Bone marrow (tissue), 2 donors: ENCODE data around the gene IL32.

ENCODE experiments used
- DNase-seq, 2 donors: peaks; one replicate each; lab custom pipeline; 2025; lab: John Stamatoyannopoulos, UW

IL32 gene, protein sequence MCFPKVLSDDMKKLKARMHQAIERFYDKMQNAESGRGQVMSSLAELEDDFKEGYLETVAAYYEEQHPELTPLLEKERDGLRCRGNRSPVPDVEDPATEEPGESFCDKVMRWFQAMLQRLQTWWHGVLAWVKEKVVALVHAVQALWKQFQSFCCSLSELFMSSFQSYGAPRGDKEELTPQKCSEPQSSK

DNA sequence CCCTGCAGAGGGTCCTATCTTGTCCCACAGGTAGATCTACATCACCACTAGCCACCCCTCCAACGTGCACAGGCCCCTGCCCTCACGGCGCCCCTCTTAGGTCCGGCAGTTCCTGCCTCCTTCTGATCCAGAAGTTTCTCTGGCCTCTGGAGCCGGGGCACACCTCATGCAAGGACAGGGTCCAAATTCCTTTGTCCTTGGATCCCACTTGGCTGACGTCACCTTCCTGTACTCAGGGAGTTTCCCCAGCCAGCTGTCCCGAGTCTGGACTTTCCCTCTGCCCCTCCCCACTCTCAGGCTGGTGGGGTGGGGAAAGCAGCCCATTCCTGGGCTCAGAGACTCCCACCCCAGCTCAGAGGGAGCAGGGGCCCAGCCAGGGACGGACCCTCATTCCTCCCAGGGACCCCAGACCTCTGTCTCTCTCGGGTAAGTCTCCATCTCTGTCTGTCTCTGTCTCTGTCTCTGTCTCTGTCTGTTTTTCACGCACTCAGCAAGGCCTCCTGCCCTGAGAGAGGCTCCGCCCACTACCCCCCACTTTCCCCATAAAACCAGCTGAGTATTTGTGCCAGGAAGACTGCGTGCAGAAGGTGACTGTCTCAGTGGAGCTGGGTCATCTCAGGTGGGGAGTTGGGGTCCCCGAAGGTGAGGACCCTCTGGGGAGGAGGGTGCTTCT is at the start of gene IL32:
Gene IL32 (plus strand): TSS at position 572 of the 673 bp plus-strand sequence. CDS start 172 bp downstream, outside the sequence.
- no peak for DNase-seq

DNA sequence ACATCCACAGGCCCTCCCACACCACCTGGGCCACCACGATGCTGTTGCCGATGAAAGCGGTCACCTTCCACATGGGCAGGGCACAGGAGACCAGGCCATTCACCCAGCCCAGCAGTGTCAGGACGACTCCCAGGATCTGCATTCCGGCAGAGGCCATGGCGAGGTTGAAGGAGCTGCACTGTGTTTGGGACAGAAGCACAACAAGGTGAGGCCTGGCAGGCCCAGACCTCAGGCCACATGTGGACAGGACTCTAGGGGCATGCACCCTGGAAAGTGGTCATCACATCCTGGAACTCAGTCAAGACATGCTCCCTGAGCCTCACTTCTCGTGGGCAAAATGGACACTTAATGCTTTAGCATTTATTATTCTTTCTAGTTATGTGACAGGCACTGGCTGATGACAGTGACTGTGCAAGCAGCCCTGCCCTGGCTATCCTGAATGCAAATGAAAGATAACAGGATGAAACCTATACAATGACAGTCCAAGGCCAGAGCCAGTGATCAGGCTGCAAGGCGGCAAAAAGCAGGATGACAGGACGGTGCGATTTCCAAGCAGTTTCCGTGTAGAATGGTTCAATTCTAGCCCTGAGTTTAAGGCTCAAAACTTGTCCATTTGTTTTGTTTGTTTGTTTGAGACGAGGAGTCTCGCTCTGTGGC is 49.4 kb upstream of the IL32 start:
- no peak for DNase-seq

DNA sequence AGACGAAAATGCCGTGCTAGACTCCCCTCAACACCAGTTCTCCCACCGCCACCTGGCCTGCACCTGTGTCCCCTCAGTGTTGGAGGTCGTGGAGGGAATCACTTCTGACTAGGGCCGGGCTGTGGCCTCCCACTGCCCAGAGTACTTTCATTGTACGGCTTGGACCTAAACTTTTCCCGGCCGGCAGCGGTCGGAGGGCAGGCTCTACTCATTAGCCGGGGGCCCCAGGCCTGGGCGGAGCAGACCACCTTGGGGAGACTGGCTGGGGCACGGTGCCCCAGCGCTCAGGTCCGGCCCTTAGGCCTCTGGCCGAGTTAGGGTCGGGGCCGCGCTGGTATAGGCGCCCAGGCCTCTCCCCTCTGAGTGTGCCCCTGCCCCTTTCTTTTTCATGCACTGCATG is 48.1 kb upstream of the IL32 start:
- DNase-seq, result no peak

DNA sequence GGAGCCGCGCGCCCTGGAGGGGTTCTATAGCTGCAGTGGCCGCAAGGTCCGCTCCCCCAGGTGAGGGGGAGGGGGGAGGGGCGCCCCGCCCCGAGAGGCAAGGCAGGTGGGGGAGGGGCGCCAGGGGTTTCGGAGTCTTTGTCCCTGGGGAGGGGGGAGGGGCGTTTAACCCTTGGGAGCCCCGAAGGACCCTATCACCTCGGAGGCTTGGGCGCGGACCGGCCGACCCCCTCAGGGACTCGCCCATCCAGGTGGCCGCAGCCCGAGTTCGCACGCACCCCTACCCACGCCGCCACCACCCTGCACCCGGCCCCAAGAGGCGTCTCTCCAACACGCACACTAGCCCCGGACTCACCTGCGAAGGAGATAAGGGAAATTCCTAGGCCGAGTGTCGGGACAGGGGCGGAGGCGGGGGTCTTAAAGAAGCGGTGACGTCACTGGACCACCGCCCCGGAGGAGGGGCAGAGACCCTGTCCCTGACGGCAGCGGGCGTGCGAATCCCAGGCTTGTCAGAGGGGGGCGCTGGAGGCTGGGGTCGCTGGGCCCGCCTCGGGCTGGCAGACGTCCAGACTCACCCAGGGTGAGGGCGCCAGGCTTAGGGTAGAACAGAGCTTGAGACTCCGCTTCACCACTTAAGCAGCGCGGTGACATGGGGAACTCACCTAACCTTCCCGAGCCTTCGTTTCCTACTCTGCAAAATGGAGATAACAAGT is 47.5 kb upstream of the IL32 start, which contains the start of gene CLDN6:
Gene CLDN6 (minus strand): TSS at position 390 of the 713 bp plus-strand sequence. CDS start 2,162 bp downstream, outside the sequence.
- no peak for DNase-seq

DNA sequence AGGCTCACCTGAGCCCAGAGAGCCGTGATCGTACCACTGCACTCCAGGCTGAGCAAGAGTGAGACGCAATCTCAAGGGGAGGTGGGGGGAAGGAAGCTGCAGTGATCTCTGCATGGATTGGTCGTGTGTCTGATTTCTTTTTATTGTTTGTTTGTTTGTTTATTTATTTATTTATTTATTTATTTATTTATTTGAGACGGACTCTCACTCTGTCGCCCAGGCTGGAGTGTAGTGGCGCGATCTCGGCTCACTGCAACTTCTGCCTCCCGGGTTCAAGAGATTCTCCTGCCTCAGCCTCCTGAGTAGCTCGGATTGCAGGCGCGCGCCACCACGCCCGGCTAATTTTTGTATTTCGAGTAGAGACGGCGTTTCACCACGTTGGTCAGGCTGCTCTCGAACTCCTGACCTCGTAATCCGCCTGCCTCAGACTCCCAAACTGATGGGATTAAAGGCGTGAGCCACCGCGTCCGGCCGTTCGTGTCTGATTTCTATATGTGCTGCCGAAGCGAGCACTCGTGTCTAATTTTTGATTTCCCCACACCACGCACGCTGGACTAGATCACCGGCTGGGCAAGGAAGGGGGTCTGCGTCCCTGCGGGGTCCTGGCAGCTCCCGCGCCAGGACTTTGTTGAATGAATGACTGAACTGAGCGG is 45.7 kb upstream of the IL32 start:
- no peak for DNase-seq

DNA sequence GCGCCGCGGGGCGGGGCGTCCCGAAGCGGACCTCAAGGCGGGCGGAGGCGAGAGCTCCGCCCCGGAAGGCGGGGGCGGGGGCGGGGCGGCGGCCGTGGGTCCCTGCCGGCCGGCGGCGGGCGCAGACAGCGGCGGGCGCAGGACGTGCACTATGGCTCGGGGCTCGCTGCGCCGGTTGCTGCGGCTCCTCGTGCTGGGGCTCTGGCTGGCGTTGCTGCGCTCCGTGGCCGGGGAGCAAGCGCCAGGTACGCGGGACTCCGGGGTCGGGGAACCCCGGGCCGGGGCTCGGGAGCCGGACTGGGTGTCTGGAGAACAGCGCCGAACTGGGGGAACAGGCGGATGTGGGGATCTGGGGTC is 45.2 kb upstream of the IL32 start, which contains the start of gene TNFRSF12A:
Gene TNFRSF12A (plus strand): TSS at position 122 of the 357 bp plus-strand sequence. CDS start 30 bp downstream, at position 152.
- DNase-seq, result peak; percentile 44 to 60

DNA sequence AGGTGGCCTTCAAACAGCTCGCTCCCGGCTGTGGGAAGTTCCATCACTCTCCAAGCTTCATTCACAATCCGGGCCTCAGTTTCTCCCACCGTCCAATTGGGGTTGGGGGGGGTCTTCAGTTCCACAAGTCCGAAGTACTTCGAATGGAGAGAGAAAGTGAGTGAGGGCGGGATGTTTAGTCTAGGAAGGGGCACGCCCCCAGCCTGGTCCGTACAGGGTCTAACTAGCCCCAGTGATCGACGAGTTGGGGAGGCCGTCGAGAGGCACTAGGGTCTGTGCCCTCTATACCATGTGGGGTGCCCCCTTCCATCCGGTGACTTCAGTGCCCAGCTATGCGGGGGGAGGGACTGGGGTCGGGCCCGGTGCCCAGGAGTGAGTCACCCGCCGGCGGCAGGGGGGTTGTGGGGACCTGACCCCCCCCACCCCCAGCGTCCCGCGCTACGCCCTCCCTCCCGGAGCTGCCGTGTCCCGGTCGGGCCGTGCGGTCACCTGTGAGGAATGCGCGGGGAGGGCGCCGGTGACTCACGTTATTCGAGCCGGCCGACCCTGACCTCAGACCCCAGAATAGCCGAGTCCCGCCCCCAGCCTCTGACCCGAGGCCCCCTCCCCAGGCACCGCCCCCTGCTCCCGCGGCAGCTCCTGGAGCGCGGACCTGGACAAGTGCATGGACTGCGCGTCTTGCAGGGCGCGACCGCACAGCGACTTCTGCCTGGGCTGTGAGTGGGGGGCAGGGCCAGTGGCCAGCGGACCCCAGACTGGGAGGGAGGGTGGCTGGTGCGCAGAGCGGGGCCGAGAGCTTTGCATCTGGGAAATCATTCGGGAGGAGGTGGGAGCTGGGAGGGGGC is 44.6 kb upstream of the IL32 start:
- DNase-seq, result peak; percentile 58 to 64

DNA sequence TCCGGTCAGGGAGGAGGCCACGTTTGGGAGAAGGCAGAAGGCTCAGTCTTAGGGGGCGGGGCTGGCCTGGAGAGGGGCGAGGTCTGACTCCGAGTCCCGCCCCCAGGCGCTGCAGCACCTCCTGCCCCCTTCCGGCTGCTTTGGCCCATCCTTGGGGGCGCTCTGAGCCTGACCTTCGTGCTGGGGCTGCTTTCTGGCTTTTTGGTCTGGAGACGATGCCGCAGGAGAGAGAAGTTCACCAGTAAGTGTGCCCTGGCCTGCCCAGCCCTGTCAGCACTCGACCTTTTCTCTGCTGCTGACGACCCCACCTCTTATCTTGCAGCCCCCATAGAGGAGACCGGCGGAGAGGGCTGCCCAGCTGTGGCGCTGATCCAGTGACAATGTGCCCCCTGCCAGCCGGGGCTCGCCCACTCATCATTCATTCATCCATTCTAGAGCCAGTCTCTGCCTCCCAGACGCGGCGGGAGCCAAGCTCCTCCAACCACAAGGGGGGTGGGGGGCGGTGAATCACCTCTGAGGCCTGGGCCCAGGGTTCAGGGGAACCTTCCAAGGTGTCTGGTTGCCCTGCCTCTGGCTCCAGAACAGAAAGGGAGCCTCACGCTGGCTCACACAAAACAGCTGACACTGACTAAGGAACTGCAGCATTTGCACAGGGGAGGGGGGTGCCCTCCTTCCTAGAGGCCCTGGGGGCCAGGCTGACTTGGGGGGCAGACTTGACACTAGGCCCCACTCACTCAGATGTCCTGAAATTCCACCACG is 43.8 kb upstream of the IL32 start:
- peak; percentile 57 to 63 for DNase-seq

DNA sequence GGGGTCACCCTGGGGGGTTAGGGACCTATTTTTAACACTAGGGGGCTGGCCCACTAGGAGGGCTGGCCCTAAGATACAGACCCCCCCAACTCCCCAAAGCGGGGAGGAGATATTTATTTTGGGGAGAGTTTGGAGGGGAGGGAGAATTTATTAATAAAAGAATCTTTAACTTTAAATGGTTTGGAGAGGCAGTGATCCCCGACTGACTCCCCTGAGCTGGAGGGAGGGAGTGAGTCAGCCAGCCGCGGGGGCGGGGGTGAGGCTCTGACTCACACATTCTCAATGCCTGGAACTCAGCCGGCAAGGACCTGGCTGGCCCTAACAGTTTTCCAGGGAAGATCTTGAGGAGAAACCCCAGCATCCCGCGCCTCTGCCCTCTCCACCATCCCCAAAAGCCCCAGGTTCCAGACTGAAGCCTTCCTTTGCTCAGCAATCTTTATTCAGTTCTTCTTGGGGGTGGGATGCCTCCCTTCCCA is 43.2 kb upstream of the IL32 start:
- DNase-seq, result peak; percentile 56 to 58

DNA sequence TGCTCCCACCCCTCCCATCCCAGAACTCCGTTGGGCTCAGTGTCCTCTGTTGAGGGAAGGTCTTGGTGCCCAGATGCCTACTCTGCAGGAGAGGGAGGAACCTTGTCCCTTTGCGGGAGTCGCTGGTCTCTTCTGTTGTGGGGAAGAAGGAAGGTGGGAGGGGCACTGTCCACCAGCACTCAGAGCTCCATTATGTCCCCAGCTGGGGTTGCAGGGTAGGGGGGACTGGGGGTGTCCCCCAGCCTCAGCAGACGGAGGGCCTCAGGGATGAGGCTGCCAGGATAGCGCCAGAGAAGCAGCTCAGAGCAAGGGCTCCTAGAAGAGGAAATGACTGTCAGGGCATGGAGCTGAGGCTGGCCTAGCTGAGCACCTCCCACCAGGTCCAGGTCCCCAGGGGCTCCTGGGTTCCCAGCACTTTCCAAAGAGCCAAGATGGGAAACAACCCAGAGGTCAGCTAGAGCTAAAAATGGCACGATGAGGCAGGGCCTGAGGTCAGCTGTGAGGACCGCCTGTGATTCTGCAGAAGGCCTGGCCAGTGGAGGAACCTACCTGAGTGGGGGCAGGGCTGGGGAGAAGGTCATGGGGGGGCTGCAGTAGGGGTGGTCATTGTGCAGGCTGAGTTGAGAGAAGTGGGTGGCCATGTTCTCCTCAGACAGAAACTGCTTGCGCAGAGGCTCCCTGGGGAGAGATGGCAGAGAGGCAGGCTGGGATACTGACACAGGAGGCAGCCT is 42.6 kb upstream of the IL32 start:
- no peak for DNase-seq

DNA sequence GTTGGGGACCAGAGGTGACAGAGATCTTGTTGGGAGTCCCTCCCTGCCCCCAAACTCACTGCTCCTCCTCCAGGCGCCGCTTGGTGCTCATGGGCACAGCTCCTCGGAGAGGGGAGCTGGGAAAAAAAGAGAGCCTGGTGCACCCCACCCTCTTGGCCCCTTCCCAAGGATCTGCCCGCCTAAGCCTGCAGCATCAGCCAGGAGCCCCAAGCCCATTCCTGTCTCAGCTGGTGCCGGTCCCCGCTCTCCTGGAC is 42.1 kb upstream of the IL32 start:
- no peak for DNase-seq

DNA sequence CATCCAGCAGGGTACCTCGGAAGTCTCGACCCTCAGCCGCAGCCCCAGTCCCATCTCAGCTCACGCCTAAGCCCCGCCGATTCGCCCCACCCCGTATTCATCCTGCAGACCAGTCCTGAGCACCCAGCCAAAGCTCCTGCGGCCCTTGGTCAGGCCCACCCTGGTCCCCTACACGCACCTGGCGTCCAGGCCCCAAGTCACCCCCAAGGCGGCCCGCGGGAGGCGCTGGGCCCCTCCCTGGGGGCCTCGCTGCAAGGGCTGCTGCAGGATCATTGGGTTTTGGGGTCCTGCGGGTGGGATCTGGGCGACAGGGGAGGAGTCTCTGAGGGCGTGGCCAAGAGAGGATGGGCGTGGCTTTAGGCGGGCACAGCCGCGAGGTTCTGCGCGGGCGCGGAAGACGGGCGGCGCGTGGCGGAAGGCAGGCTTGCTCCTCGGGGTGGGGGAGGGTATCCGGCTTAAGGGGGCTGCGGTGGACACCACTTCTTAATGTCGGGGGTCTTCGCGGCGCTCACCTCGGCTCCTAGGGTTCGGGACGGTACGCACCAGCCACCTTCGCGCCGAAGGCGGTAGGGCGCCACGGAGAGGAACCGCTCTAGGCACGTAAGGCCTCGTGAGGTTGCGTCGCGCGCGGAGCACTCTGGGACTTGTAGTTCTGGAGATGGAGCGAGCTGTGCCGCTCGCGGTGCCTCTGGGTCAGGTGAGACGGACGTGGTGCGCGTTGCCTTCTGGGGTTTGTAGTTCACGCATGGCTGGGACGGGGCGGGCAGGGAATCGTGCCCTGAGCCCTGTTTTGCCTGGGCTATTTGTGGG is 41.6 kb upstream of the IL32 start, which contains the start of the genes HCFC1R1 and THOC6:
Gene HCFC1R1 (minus strand): TSS at position 274 of the 810 bp plus-strand sequence. CDS start 1 bp downstream, at position 273.
Gene THOC6 (plus strand): TSS at position 367 of the 810 bp plus-strand sequence. CDS start 292 bp downstream, at position 659.
- DNase-seq, result peak; percentile 89 to 91

DNA sequence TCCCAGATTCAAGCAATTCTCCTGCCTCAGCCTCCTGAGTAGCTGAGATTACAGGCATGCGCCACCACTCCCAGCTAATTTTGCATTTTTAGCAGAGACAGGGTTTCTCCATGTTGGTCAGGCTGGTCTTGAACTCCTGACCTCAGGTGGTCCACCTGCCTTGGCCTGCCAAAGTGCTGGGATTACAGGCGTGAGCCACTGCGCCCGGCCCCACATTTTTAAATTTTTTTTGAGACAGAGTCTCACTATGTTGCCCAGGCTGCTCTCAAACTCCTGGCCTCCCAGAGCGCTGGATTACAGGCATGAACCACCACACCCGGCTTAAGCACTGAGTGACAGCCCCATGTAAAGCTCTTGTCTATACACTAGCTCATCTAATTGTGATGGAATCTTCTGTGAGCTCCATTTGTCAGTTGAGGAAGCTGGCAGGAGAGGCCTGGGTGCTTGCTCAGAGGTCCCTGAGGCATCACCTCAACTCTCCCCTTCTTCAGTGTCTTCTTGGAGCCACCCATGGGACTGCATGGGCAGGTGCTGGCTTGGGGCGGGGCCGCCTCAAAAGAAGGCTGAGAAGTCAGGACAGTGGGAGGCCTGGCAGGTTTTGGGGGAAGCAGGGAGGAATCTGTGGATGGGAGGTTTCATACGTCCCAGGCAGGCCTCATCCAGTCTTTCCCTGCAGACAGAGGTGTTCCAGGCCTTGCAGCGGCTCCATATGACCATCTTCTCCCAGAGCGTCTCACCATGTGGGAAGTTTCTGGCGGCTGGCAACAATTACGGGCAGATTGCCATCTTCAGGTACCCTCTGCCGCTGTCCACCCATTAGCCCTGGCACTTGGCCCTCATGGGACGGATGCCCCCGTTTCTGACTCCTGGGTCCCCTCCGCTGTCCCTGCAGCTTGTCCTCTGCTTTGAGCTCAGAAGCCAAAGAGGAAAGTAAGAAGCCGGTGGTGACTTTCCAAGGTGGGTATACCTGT is 40.1 kb upstream of the IL32 start:
- no peak for DNase-seq

DNA sequence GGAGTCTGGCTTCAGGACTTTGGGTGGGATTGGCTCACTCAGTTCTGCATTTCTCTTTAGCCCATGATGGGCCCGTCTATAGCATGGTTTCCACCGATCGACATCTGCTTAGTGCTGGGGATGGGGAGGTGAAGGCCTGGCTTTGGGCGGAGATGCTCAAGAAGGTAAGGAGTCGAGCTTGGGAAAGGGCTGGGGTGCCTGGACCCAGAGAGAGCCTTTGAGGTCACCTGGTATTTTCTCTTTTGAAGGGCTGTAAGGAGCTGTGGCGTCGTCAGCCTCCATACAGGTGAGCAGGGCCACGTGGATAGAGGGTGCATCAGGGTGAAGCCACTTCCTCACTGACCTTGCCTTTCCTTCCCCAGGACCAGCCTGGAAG is 39.4 kb upstream of the IL32 start:
- DNase-seq, result no peak

DNA sequence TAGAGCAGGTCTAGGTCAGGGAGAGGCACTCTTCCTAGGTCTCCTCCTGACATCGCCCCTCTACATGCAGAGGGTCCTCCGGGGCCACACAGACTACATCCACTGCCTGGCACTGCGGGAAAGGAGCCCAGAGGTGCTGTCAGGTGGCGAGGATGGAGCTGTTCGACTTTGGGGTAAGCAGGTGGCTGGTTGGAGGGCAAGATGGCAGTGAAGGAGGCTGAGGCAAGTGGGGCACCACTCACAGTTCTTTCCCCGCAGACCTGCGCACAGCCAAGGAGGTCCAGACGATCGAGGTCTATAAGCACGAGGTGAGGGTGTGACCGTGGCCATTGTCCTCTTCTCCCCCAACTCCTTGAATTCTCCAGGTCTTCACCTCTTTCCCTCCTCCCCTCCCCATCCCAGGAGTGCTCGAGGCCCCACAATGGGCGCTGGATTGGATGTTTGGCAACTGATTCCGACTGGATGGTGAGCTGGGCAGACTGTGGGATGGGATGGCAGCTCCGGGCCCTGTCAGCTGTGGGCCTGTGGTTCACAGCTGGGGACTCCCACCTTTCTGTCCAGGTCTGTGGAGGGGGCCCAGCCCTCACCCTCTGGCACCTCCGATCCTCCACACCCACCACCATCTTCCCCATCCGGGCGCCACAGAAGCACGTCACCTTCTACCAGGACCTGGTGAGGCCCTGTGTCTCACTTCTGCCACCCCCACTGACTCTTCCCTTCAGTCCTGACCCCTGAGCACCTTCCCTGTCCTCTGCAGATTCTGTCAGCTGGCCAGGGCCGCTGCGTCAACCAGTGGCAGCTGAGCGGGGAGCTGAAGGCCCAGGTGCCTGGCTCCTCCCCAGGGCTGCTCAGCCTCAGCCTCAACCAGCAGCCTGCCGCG is 38.6 kb upstream of the IL32 start:
- no peak for DNase-seq

DNA sequence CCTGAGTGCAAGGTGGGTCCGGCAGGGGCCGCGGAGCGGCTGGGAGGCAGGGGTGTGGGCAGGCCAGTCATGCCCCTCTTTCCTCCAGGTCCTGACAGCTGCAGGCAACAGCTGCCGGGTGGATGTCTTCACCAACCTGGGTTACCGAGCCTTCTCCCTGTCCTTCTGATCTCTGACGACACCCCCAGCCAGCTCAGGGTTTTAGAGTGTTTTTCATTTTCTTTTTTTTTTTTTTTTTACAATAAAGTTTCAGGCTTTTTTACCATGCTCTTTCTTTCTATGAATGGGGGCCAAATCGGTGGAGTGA is 38.0 kb upstream of the IL32 start:
- no peak for DNase-seq
